Kidney tubule cell (primary cell): ENCODE results near the gene OR2G6.
"Not testable (repeated sequence)": the region's sequence is repeated elsewhere in the genome, so short reads cannot be mapped to it uniquely, and the experiment has no call there.

Experiments
- DNase-seq: peaks from one replicate; pipeline ENCODE4 v3.0.0-alpha.2; 2018; ENCODE audit warnings: low spot score

OR2G6 gene

DNA sequence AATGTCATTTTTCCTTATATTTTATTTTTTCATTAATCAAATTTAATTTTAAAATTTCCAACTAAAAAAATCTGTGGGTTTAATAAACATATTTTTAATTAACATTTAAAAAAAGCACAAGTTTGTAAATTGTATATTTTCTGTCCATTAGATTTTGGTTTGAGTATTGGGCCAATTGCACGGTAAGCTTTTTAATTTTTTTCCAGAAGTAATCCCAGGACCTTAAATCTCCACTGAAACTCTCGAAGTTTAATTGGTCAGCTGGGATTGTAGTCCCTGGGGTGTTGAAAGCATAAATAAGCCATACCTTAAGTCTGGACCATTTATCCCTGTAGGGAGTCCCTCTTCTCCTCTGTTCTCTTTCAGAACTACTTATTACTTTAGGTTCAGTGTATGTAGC lies at the start of gene OR2G6:
TSS of gene OR2G6 (plus strand) at position 301 of the 400 bp plus-strand sequence. CDS start 13,574 bp downstream, outside the sequence.
- not testable (repeated sequence) for DNase-seq

- not testable (repeated sequence) for DNase-seq
Observed at GRCh38 chr1:248459117-248459516, 48.8 kb upstream of the OR2G6 start.

DNA sequence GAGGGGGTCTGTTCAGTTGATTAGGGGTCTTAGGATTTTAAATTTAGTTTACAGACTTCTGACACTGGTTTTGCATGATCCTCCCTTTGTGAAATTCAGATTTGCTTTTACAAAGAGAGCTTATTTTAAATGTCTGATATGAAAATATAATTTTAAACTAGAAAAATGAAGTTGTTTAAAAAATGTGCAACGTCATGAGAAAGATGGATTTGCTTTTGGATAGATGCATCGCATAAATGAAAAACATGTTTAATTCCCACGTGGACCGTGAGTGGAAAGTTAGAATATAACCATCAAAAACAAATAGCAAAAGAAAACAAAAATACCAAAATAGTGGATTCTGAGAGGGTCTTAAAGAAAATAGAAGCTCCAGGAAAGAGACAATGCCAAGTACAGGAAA lies 36.7 kb upstream of the OR2G6 start:
- no peak for DNase-seq

DNA sequence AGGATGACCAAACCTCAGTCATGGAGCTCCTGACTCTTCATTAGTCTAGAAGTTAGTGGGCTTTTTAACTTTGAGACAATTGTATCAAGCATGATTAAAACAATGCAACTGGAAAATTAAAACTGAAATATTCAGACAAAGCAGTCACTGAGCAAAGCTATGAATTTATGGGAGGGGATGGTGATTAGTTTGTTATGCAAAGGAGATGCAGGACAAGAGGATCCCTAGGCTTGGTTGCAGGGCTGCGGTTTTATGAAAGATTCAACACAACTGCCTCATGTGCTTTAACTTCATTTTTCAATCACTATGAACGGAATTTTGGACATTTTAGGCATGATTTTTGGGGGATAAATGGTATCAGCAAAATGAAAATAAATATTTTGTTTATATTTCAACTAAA lies 35.8 kb upstream of the OR2G6 start:
- DNase-seq, result not testable (repeated sequence)

- DNase-seq, result not testable (repeated sequence)
Observed at GRCh38 chr1:248473051-248473450, 34.8 kb upstream of the OR2G6 start, which contains the start of gene OR2T3. OR2T3 (plus strand) TSS chr1:248473351; CDS start chr1:248473351, 0 bp downstream.

DNA sequence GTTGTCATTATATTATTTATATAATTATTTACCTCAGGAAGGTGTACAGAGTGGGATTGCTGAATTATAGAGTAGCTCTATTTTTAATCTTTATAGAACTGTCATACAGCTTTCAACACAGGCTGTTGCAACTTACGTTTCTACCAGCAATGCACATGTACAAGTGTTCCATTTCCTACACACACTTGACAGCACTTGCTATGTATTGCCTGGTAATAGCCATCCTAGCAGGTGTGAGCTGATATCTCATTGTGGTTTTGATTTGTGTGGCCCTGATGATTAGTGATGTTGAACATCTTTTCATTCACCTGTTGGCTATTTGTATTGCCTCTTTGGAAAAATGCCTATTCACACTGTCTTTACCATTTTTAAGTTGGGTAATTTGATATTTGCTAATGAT lies 32.2 kb upstream of the OR2G6 start:
- DNase-seq, result not testable (repeated sequence)

DNA sequence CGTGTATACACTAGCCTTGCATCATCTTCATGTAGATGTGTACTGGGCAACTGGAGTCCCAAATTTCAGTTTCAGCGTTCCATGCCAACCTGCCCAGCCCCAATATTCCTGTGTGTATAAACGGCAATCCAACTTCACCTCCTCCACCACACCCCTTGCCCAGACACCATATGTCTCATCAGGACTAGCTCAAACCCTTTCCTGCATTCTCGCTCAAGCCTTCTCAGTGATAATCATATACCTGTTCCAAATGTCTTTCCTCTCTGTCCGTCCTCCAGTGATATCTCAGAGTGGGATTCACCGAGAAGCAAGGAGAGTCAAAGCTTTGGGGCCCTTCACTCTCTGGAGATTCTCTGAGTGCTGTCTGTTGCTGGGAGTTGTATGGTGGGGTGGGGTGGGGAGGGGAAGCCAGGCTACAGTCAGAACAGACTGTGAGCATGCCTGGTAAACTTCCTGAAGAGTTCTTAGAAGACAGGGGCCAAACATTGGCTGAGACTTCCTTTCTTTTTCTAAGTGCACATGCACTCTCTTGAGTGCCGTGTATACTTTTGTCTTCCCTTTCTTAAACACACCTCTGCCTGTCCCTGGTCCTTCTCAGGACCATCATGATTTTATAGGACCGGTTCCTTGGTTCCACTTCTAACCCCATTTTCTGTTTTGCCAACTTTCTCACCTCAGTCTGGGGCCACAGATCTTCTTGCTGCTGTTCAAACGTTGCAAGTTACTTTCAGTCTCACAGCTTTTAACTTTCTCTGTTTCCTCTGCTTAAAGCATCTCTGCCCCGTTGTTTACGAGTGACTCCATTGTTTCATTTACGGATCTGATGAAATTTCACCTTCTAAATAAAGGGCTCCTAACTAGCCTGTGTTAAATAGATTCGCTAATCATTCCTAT lies 25.9 kb upstream of the OR2G6 start:
- DNase-seq, result not testable (repeated sequence)

DNA sequence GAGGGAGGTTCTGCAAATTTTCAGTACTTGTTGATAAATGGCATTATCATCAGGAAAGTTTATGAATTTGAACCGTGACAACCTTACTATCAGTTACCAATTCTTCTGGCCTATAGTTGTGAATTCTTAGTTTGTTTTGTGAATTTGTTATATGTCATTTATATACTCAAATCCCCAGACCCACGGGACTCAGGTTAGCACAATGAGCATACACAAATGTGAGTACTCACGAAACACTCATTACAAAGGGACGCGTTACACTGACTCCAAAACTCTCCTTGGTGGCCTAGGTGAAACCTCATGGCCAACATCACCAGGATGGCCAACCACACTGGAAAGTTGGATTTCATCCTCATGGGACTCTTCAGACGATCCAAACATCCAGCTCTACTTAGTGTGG lies 19.6 kb upstream of the OR2G6 start, which contains the start of gene OR2T5:
TSS of gene OR2T5 (plus strand) at position 301 of the 400 bp plus-strand sequence. CDS start at position 301, 0 bp downstream.
- DNase-seq, result not testable (repeated sequence)

DNA sequence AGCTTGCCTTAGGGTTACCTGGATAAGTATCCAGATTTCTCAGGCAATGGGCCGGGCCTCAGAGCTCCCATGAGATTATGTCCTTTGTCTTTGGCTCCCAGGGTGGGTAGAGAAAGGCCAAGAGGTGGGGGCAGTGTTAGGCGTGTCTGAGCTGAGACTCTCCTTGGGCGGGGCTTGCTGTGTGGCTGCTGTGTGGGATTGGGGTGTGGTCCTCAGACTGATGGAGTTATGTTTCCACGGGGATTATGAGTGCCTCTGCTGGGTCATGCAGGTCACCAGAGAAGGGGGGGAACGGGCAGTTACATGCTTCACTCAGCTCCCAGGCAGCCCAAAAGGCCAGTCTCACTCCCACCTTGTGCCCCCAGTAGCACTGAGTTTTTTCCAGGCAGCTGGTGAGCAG lies 11.2 kb upstream of the OR2G6 start:
- DNase-seq, result not testable (repeated sequence)

- DNase-seq, result not testable (repeated sequence)
Observed at GRCh38 chr1:248500305-248501035, 7.4 kb upstream of the OR2G6 start.

DNA sequence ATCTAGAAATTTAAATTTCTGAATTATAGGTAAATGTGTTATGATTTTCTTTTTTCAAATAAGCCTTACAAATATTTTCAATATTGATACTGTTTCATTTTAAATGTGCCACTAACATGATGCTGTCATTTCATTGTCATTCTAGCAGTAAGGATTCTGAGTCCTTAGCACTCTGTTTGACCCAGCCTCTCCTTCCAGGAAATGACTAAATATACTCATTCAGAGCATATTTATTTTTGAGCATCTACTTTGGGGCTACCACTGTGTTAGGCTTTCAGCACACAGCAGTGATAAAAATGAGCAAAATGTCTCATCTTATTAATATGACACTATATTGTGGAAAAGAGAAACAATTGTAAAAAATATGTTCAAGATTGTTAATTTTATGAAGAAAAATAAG lies 2.3 kb downstream of the OR2G6 start:
- DNase-seq, result not testable (repeated sequence)

GRCh38 chr1:248521856-248522255 lies 14.0 kb downstream of the OR2G6 start:
- DNase-seq, result no peak

DNA sequence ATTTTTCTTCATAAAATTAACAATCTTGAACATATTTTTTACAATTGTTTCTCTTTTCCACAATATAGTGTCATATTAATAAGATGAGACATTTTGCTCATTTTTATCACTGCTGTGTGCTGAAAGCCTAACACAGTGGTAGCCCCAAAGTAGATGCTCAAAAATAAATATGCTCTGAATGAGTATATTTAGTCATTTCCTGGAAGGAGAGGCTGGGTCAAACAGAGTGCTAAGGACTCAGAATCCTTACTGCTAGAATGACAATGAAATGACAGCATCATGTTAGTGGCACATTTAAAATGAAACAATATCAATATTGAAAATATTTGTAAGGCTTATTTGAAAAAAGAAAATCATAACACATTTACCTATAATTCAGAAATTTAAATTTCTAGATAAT lies 29.6 kb downstream of the OR2G6 start:
- not testable (repeated sequence) for DNase-seq

- DNase-seq, result not testable (repeated sequence)
Observed at GRCh38 chr1:248547383-248547782, 39.5 kb downstream of the OR2G6 start.

- not testable (repeated sequence) for DNase-seq
Observed at GRCh38 chr1:248551027-248551426, 43.2 kb downstream of the OR2G6 start.

DNA sequence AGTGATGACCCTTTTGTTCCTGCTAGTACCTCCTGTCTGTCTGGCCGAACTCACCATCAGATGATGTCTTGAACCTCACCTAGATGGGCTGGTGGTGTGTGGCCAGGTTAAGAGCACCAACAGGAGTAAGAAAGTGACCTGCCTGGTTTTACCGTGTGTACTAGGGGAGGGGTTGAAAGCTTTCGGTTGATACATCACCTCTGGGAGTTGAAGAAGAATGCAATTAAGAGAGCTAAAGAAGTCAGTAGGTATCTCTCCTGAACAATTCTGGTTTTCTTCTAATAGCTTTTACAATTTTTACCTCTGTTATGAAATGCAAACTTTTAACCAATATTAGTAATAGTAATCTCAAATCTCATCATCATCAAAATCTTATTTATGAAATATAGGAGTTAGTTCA lies 54.8 kb downstream of the OR2G6 start, which contains the start of gene OR2T29:
TSS of gene OR2T29 (minus strand) at position 101 of the 400 bp plus-strand sequence. CDS start 3,281 bp downstream, outside the sequence.
- DNase-seq, result not testable (repeated sequence)

DNA sequence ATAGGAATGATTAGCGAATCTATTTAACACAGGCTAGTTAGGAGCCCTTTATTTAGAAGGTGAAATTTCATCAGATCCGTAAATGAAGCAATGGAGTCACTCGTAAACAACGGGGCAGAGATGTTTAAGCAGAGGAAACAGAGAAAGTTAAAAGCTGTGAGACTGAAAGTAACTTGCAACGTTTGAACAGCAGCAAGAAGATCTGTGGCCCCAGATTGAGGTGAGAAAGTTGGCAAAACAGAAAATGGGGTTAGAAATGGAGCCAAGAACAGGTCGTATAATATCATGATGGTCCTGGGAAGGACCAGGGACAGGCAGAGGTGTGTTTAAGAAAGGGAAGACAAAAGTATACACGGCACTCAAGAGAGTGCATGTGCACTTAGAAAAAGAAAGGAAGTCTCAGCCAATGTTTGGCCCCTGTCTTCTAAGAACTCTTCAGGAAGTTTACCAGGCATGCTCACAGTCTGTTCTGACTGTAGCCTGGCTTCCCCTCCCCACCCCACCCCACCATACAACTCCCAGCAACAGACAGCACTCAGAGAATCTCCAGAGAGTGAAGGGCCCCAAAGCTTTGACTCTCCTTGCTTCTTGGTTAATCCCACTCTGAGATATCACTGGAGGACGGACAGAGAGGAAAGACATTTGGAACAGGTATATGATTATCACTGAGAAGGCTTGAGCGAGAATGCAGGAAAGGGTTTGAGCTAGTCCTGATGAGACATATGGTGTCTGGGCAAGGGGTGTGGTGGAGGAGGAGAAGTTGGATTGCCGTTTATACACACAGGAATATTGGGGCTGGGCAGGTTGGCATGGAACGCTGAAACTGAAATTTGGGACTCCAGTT lies 57.9 kb downstream of the OR2G6 start:
- DNase-seq, result not testable (repeated sequence)

DNA sequence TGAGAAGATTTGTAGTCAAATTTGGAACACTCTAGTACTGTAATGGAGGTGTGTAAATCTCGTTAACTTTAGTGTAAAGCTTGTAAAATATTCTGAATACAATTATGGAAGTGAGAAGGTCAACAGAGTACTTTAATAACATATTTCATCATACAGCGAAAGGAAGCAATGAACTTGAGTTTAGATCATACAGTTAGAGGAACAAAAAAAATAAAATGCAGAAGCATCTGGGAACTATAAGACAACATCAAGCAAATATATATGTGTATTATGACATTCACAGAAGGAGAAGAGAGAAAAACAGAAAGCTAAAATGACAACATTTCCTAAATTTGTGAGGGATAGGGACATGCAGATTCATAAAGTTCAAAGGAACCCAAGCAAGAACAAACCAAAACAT lies 61.2 kb downstream of the OR2G6 start:
- DNase-seq, result not testable (repeated sequence)

GRCh38 chr1:248570811-248571210 lies 62.9 kb downstream of the OR2G6 start:
- not testable (repeated sequence) for DNase-seq

- not testable (repeated sequence) for DNase-seq
Observed at GRCh38 chr1:248572049-248572448, 64.2 kb downstream of the OR2G6 start.

- not testable (repeated sequence) for DNase-seq
Observed at GRCh38 chr1:248573856-248574255, 66.0 kb downstream of the OR2G6 start.
